ENCODE results near the gene ADK.

DNA sequence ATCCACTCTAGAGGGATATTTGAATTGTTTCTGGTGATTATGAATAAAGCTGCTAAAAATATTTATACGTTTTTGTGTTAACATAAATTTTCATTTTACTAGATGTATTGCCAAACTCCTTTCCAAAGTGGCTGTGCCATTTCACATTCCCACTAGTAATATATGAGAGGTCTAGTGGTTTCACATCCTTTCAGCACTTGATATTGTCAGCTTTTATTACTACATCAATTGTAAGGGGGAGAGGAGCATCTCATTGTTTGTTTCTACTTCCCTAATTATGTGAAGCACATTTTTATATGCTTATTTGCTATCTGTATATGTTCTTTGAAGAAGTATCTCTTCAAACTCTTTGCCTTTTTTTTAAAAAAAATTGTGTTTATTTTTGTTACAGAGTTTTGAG lies 184.5 kb downstream of the ADK start:
- TF ChIP-seq CTCF (IDR thresholded peaks at IDR 0.05; ENCODE audit: extremely low read depth in 1 of 2, insufficient read depth in 1 of 2, low read depth in 1 of 2, low read length in 2 of 2) (no peak), POLR2AphosphoS5 (IDR thresholded peaks at IDR 0.05; ENCODE audit: insufficient read depth, low read depth, low read length) (no peak)

Measured in endothelial cell of umbilical vein (primary cell).